Panc1 (cell line): Measurements from ENCODE around the gene TYW1B. TPM values are rescaled to one million over a fixed set of nuclear protein-coding genes. Genes with fewer than 3 reads are reported as not detected.
"Not testable (repeated sequence)": the region's sequence is repeated elsewhere in the genome, so short reads cannot be mapped to it uniquely, and the experiment has no call there.

ENCODE experiments used
- ATAC-seq: fragments of 200-7000 bp; cut with Tn5 transposase; 2 replicates; pipeline ENCODE4 v1.9.1; 2020; ENCODE audit warnings: mild to moderate bottlenecking, moderate library complexity
- BruUV-seq: library from RNA; stranded (reverse); fragments of 400-500 nt; replicated peaks from 2 replicates; lab custom pipeline; 2021; lab: Mats Ljungman, UMichigan
- CTCF ChIA-PET: fragments of 300-600 bp; sonication (Branson Sonifier 250); formaldehyde crosslinking; loops from one replicate; lab custom pipeline; 2022; ENCODE audit warnings: antibody characterized with exemption; lab: Charles Lee
- POLR2A ChIA-PET: fragments of 300-600 bp; sonication (Branson Sonifier 250); formaldehyde crosslinking; loops from one replicate; lab custom pipeline; 2022; ENCODE audit warnings: antibody characterized with exemption; lab: Charles Lee
- DNase-seq: peaks from one replicate; pipeline ENCODE4 v3.0.0-alpha.2; 2010; ENCODE audit warnings: low read depth, low spot score
- H3K27ac ChIP-seq: 2 replicates; pipeline ENCODE4 v1.5.1; 2011; ENCODE audit warnings: mild to moderate bottlenecking, low read length, inconsistent platforms
- H3K27me3 ChIP-seq: fragments of 200-500 bp; sonication (Bioruptor generic); 2 replicates; pipeline ENCODE4 v1.6.0; 2014; ENCODE audit warnings: low read length, inconsistent platforms; ENCODE audit not compliant: control insufficient read depth, insufficient read depth
- H3K36me3 ChIP-seq: fragments of 200-500 bp; sonication (Bioruptor generic); 2 replicates; pipeline ENCODE4 v1.5.1; 2014; ENCODE audit warnings: inconsistent platforms, mild to moderate bottlenecking, low read length, moderate library complexity; ENCODE audit not compliant: control insufficient read depth, insufficient read depth
- H3K4me1 ChIP-seq: 2 replicates; pipeline ENCODE4 v1.5.1; 2011; ENCODE audit warnings: inconsistent platforms, mild to moderate bottlenecking, low read length, moderate library complexity; ENCODE audit not compliant: control insufficient read depth, insufficient read depth
- H3K4me3 ChIP-seq, 2 experiments: 2 replicates each; pipeline ENCODE4 v1.5.1; 2011 to 2012; ENCODE audit warnings: low read depth in 2 of 2, low read length in 2 of 2, mild to moderate bottlenecking in 2 of 2, inconsistent platforms in 1 of 2, moderate library complexity in 1 of 2
- H3K9me3 ChIP-seq: fragments of 200-500 bp; sonication (Bioruptor generic); 2 replicates; pipeline ENCODE4 v1.5.1; 2014; ENCODE audit warnings: low read depth, mild to moderate bottlenecking, inconsistent platforms, low read length, moderate library complexity; ENCODE audit not compliant: control insufficient read depth, insufficient read depth
- CTCF ChIP-seq: fragments of 450-650 bp; IDR thresholded peaks from 2 replicates; pipeline ENCODE4 v1.5.1; 2017; ENCODE audit warnings: mild to moderate bottlenecking
- POLR2AphosphoS5 ChIP-seq: IDR thresholded peaks from 2 replicates; pipeline ENCODE4 v1.6.1; 2012; ENCODE audit warnings: mild to moderate bottlenecking, low read depth, low read length, moderate library complexity
- SIN3A ChIP-seq: IDR thresholded peaks from 2 replicates; pipeline ENCODE4 v1.6.1; 2012; ENCODE audit warnings: low read depth, mild to moderate bottlenecking, low read length, moderate library complexity, borderline replicate concordance; ENCODE audit not compliant: insufficient read depth
- TCF7L2 ChIP-seq: IDR thresholded peaks from 2 replicates; pipeline ENCODE4 v1.6.1; 2011; ENCODE audit warnings: mild to moderate bottlenecking, low read depth, low read length, inconsistent platforms
- in situ Hi-C: cut with HindIII; loops from 2 replicates; pipeline ENCODE4 v1.10.0; 2016; ENCODE audit warnings: low sequenced_read_pairs, low pct_unique_long_range_greater_than_20kb
- intact Hi-C: fragments of 100-400 bp; cut with micrococcal nuclease; formaldehyde crosslinking; loops from one replicate; pipeline ENCODE4 v1.10.0; 2022; ENCODE audit not compliant: unreplicated experiment
- total RNA-seq: library from RNA; stranded (reverse); gene quantifications from one replicate; pipeline ENCODE4 v1.2.1, GENCODE V29; 2021; ENCODE audit not compliant: unreplicated experiment
- TF ChIP-seq, protein P1 (sequence below), 2 experiments: IDR thresholded peaks; 2 replicates each; pipeline ENCODE4 v1.6.1; 2011 to 2012; ENCODE audit warnings: low read depth in 2 of 2, control low read depth in 1 of 2, low read length in 1 of 2, mild to moderate bottlenecking in 1 of 2, moderate library complexity in 1 of 2; ENCODE audit not compliant: insufficient read depth in 1 of 2

Gene TYW1B
- total RNA-seq, 1 experiment from 2014 or later, result 2.3 TPM

DNA sequence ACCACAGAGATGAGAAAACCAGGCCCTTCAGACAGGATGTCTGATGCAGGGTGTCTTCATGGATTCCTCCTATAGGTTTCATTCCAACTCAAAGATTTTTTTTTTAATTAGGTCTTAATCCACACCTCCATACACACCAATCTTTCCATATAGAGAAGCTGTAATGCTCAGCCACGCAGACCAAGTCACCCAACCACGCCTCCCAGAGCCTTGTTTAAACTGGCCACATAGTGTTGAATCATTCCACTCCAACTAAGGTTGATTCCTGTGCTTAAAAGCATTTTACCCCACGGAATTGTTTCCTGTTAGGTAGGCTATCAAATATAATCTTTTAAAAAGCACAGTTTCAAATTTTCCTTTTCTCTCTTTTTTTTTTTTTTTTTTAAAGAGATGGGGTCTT lies 153.6 kb downstream of the TYW1B start:
- no peaks in the 10 kb centered on the region for H3K36me3 ChIP-seq
- no peak for ATAC-seq
- no peak overlapping the region for H3K27ac ChIP-seq
- DNase-seq, result no peak
- intact Hi-C loops (no loop called here), in situ Hi-C loops (no loop called here)
- POLR2A ChIA-PET, result no interaction called here
- no peaks in the 10 kb centered on the region for H3K27me3 ChIP-seq
- H3K4me3 ChIP-seq, result no peak overlapping the region
- TF ChIP-seq TCF7L2 (no peak), SIN3A (no peak), CTCF (no peak), POLR2AphosphoS5 (no peak)
- TF ChIP-seq, protein P1, sequence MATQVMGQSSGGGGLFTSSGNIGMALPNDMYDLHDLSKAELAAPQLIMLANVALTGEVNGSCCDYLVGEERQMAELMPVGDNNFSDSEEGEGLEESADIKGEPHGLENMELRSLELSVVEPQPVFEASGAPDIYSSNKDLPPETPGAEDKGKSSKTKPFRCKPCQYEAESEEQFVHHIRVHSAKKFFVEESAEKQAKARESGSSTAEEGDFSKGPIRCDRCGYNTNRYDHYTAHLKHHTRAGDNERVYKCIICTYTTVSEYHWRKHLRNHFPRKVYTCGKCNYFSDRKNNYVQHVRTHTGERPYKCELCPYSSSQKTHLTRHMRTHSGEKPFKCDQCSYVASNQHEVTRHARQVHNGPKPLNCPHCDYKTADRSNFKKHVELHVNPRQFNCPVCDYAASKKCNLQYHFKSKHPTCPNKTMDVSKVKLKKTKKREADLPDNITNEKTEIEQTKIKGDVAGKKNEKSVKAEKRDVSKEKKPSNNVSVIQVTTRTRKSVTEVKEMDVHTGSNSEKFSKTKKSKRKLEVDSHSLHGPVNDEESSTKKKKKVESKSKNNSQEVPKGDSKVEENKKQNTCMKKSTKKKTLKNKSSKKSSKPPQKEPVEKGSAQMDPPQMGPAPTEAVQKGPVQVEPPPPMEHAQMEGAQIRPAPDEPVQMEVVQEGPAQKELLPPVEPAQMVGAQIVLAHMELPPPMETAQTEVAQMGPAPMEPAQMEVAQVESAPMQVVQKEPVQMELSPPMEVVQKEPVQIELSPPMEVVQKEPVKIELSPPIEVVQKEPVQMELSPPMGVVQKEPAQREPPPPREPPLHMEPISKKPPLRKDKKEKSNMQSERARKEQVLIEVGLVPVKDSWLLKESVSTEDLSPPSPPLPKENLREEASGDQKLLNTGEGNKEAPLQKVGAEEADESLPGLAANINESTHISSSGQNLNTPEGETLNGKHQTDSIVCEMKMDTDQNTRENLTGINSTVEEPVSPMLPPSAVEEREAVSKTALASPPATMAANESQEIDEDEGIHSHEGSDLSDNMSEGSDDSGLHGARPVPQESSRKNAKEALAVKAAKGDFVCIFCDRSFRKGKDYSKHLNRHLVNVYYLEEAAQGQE (IDR thresholded peaks at IDR 0.05; ENCODE audit: insufficient read depth in 1 of 2, low read depth in 2 of 2, low read length in 1 of 2), result no peak
- CTCF ChIA-PET, result no interaction called here
- no TSS peak for BruUV-seq
- no peaks in the 10 kb centered on the region for H3K9me3 ChIP-seq
- H3K4me1 ChIP-seq, result no peaks in the 10 kb centered on the region

GRCh38 chr7:72670850-72671249 lies 157.2 kb downstream of the TYW1B start:
- H3K4me3 ChIP-seq, H3K4me1 ChIP-seq, H3K9me3 ChIP-seq, DNase-seq, BruUV-seq, H3K36me3 ChIP-seq, H3K27me3 ChIP-seq, ATAC-seq, H3K27ac ChIP-seq, POLR2A ChIA-PET, intact Hi-C loops, in situ Hi-C loops, CTCF ChIA-PET: not testable (repeated sequence)

GRCh38 chr7:72668435-72668834 lies 159.6 kb downstream of the TYW1B start:
- H3K36me3 ChIP-seq, POLR2A ChIA-PET, H3K9me3 ChIP-seq, H3K27ac ChIP-seq, BruUV-seq, intact Hi-C loops, H3K4me1 ChIP-seq, H3K27me3 ChIP-seq, CTCF ChIA-PET, DNase-seq, H3K4me3 ChIP-seq, in situ Hi-C loops, ATAC-seq: not testable (repeated sequence)

GRCh38 chr7:72667049-72667448 lies 161.0 kb downstream of the TYW1B start:
- CTCF ChIA-PET, H3K4me1 ChIP-seq, intact Hi-C loops, in situ Hi-C loops, ATAC-seq, BruUV-seq, DNase-seq, H3K27ac ChIP-seq, H3K36me3 ChIP-seq, H3K27me3 ChIP-seq, H3K9me3 ChIP-seq, H3K4me3 ChIP-seq, POLR2A ChIA-PET: not testable (repeated sequence)

GRCh38 chr7:72648574-72648973 lies 179.4 kb downstream of the TYW1B start:
- H3K27ac ChIP-seq, H3K27me3 ChIP-seq, BruUV-seq, ATAC-seq, in situ Hi-C loops, CTCF ChIA-PET, H3K9me3 ChIP-seq, intact Hi-C loops, H3K4me3 ChIP-seq, DNase-seq, H3K36me3 ChIP-seq, POLR2A ChIA-PET, H3K4me1 ChIP-seq: not testable (repeated sequence)
